CD4-positive, alpha-beta T cell treated with Interleukin-4 for 1 hour (primary cell): ENCODE results near the gene BCORL1.

Experiments
- DNase-seq, 2 donors: peaks; one replicate each; pipeline ENCODE4 v3.0.0-alpha.2; 2020 to 2022

BCORL1 gene

GRCh38 chrX:129968968-129969367 lies 13.5 kb upstream of the BCORL1 start:
- no peak for DNase-seq

- no peak for DNase-seq
Observed at GRCh38 chrX:129976441-129976840, 6.0 kb upstream of the BCORL1 start.

- DNase-seq = no peak
Observed at GRCh38 chrX:129979207-129979920, 3.1 kb upstream of the BCORL1 start.

- DNase-seq = peak; percentile 29 to 49
Observed at GRCh38 chrX:129980001-129980401, 2.4 kb upstream of the BCORL1 start.

GRCh38 chrX:129980540-129981199 lies 1.8 kb upstream of the BCORL1 start:
- no peak for DNase-seq

- no peak for DNase-seq
Observed at GRCh38 chrX:129981200-129981553, 1.3 kb upstream of the BCORL1 start.

- no peak for DNase-seq
Observed at GRCh38 chrX:129981752-129982299, 609 bp upstream of the BCORL1 start.

- DNase-seq = no peak
Observed at GRCh38 chrX:129983575-129984110, 1.2 kb downstream of the BCORL1 start.

GRCh38 chrX:129984111-129984958 lies 1.9 kb downstream of the BCORL1 start:
- peak; percentile 25 to 52 for DNase-seq

GRCh38 chrX:129987871-129988270 lies 5.4 kb downstream of the BCORL1 start:
- no peak for DNase-seq

GRCh38 chrX:129992181-129992580 lies 9.7 kb downstream of the BCORL1 start:
- no peak for DNase-seq

- DNase-seq = no peak
Observed at GRCh38 chrX:129996120-129996519, 13.7 kb downstream of the BCORL1 start.

GRCh38 chrX:129997086-129997485 lies 14.7 kb downstream of the BCORL1 start:
- DNase-seq = no peak

GRCh38 chrX:129998021-129998420 lies 15.6 kb downstream of the BCORL1 start:
- DNase-seq = no peak

- no peak for DNase-seq
Observed at GRCh38 chrX:130001893-130002292, 19.5 kb downstream of the BCORL1 start.

- DNase-seq = no peak
Observed at GRCh38 chrX:130002541-130002940, 20.1 kb downstream of the BCORL1 start.

- DNase-seq = no peak
Observed at GRCh38 chrX:130005089-130005807, 22.8 kb downstream of the BCORL1 start.

GRCh38 chrX:130009658-130010223 lies 27.3 kb downstream of the BCORL1 start:
- DNase-seq = no peak

GRCh38 chrX:130012683-130013082 lies 30.2 kb downstream of the BCORL1 start:
- DNase-seq = no peak

GRCh38 chrX:130013661-130014060 lies 31.2 kb downstream of the BCORL1 start:
- no peak for DNase-seq

- no peak for DNase-seq
Observed at GRCh38 chrX:130014356-130014755, 31.9 kb downstream of the BCORL1 start.

GRCh38 chrX:130014770-130015169 lies 32.3 kb downstream of the BCORL1 start:
- no peak for DNase-seq
